Natural killer cell (primary cell): ENCODE data around the gene GLT1D1. TPM values are rescaled to one million over a fixed set of nuclear protein-coding genes. Genes with fewer than 3 reads are reported as not detected.
"Not testable (repeated sequence)": the region's sequence is repeated elsewhere in the genome, so short reads cannot be mapped to it uniquely, and the experiment has no call there.

Experiments used
- ATAC-seq, 3 donors: fragments of 150-1000 bp in 2 of 3; fragments of 200-7000 bp in 1 of 3; cut with Tn5 transposase; 1 replicate in 1 of 3; 2 replicates in 2 of 3; pipeline ENCODE4 v1.10.0; 2021; ENCODE audit warnings: mild to moderate bottlenecking in 2 of 3, moderate library complexity in 2 of 3
- DNase-seq, 2 donors: peaks; one replicate each; pipeline versions ENCODE4 v3.0.0 to v3.0.0-alpha.2; 2013 to 2021; ENCODE audit warnings: mixed read lengths in 1 of 2
- H3K27ac ChIP-seq: one replicate; pipeline ENCODE4 v1.5.1; 2013; ENCODE audit warnings: mild to moderate bottlenecking, low read length
- H3K27me3 ChIP-seq: one replicate; pipeline ENCODE4 v1.6.1; 2013; ENCODE audit warnings: low read length; ENCODE audit not compliant: control insufficient read depth, insufficient read depth
- H3K36me3 ChIP-seq: one replicate; pipeline ENCODE4 v1.6.1; 2013; ENCODE audit warnings: low read length; ENCODE audit not compliant: control insufficient read depth, insufficient read depth
- H3K4me1 ChIP-seq: one replicate; pipeline ENCODE4 v1.6.1; 2013; ENCODE audit warnings: low read length; ENCODE audit not compliant: control insufficient read depth, insufficient read depth
- H3K4me3 ChIP-seq: one replicate; pipeline ENCODE4 v1.5.1; 2013; ENCODE audit warnings: low read length
- H3K9me3 ChIP-seq: one replicate; pipeline ENCODE4 v1.6.1; 2013; ENCODE audit warnings: low read length; ENCODE audit not compliant: control insufficient read depth, insufficient read depth
- H3K27ac Mint-ChIP-seq, 2 donors: one replicate each; pipeline ENCODE4 v1.8.0; 2022; ENCODE audit warnings: mild to moderate bottlenecking in 2 of 2, mixed read lengths in 2 of 2, moderate library complexity in 1 of 2
- H3K27me3 Mint-ChIP-seq, 2 donors: one replicate each; pipeline ENCODE4 v1.8.0; 2022; ENCODE audit warnings: low read depth in 2 of 2, mixed read lengths in 2 of 2
- H3K36me3 Mint-ChIP-seq: one replicate; pipeline ENCODE4 v1.8.0; 2022; ENCODE audit warnings: mixed read lengths
- H3K4me1 Mint-ChIP-seq, 2 donors: one replicate each; pipeline ENCODE4 v1.8.0; 2022; ENCODE audit warnings: mixed read lengths in 2 of 2
- H3K4me3 Mint-ChIP-seq: one replicate; pipeline ENCODE4 v1.8.0; 2022; ENCODE audit warnings: mild to moderate bottlenecking, moderate library complexity, mixed read lengths
- H3K9me3 Mint-ChIP-seq, 2 donors: one replicate each; pipeline ENCODE4 v1.8.0; 2022; ENCODE audit warnings: mixed read lengths in 2 of 2
- WGBS: methylation state at CpG from one replicate; pipeline ENCODE4 v1.1.7; 2013; ENCODE audit warnings: missing lambda C conversion rate; ENCODE audit not compliant: insufficient coverage; 5-methylcytosine and 5-hydroxymethylcytosine counted together
- intact Hi-C: fragments of 100-400 bp; cut with micrococcal nuclease; formaldehyde crosslinking; loops from one replicate; pipeline ENCODE4 v1.14.2; 2022
- total RNA-seq, 4 donors: library from RNA; stranded (reverse); fragments of 120-200 nt in 1 of 4; gene quantifications; one replicate each; pipeline versions ENCODE4 v1.2.3 to v1.2.4, GENCODE V29; 2013 to 2022
- TF ChIP-seq, protein P1 (sequence below): fragments of 200-600 bp; IDR thresholded peaks from one replicate; pipeline ENCODE4 v1.8.0; 2022; ENCODE audit warnings: antibody characterized with exemption

Gene GLT1D1
- total RNA-seq, 3 donors from 2014 or later (not counting 1 experiment from before 2014, with no cell fraction given) = 0.33 to 3.2 (median 2.6) TPM

DNA sequence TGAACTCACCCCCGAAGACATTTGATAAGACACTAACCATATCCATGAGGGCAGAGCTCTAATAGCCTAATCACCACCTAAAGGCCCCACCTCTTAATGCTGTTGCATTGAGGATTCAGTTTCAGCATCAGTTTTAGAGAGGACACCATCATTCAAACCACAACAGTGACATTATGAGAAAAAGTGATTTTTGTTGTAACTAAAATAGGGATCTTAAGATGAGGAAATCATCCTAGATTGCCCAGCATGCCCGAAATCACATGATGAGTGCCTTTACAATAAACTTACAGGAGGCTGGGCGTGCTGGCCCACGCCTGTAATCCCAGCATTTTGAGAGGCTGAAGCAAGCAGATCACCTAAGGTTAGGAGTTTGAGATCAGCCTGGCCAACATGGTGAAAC is 9.7 kb upstream of the GLT1D1 start:
- Histone ChIP-seq H3K27me3 (no peaks in the 10 kb centered on the region), H3K9me3 (no peaks in the 10 kb centered on the region), H3K4me3 (no peak overlapping the region), H3K27ac (no peak overlapping the region), H3K36me3 (no peaks in the 10 kb centered on the region), H3K4me1 (peaks cover 11% of the 10 kb centered on the region)
- WGBS = 90% methylated on average over 4 of the region's 4 CpGs
- Mint-ChIP-seq H3K27me3 (peaks cover 0 to 4% of the 10 kb centered on the region in 2 donors), H3K4me1 (peaks cover 10 to 15% of the 10 kb centered on the region in 2 donors), H3K27ac (peak overlapping the region in 1 of 2 donors; percentile 9), H3K9me3 (no peaks in the 10 kb centered on the region), H3K4me3 (no peak overlapping the region), H3K36me3 (no peaks in the 10 kb centered on the region)
- ATAC-seq = no peak
- TF ChIP-seq, protein P1, sequence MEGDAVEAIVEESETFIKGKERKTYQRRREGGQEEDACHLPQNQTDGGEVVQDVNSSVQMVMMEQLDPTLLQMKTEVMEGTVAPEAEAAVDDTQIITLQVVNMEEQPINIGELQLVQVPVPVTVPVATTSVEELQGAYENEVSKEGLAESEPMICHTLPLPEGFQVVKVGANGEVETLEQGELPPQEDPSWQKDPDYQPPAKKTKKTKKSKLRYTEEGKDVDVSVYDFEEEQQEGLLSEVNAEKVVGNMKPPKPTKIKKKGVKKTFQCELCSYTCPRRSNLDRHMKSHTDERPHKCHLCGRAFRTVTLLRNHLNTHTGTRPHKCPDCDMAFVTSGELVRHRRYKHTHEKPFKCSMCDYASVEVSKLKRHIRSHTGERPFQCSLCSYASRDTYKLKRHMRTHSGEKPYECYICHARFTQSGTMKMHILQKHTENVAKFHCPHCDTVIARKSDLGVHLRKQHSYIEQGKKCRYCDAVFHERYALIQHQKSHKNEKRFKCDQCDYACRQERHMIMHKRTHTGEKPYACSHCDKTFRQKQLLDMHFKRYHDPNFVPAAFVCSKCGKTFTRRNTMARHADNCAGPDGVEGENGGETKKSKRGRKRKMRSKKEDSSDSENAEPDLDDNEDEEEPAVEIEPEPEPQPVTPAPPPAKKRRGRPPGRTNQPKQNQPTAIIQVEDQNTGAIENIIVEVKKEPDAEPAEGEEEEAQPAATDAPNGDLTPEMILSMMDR = no peak
- no peak for DNase-seq
- intact Hi-C loops = no loop called here

DNA sequence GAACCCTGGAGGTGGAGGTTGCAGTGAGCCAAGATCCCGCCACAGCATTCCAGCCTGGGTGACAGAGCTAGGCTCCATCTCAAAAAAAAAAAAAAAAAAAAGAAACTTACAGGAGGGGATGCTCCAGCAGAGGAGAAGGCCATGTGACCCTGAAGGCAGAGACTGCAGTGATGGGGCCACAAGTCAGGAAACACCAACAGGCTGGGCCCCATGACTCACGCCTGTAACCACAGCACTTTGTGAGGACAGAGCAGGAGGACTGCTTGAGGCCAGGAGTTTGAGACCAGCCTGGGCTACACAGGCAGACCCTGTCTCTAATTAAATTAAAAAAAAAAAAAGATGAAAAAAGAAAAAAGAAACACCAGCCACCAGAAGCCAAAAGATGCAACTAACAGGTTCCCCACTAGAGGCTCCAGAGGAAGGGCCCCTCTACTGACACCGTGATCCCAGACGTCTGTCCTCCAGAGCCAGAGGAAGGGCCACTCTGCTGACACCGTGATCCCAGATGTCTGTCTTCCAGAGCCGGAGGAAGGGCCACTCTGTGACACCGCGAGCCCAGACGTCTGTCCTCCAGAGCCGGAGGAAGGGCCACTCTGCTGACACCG is 9.1 kb upstream of the GLT1D1 start:
- peak; percentile 52 to 85 (median 84) for ATAC-seq
- H3K4me1 ChIP-seq = peaks cover 11% of the 10 kb centered on the region
- H3K27me3 ChIP-seq = no peaks in the 10 kb centered on the region
- DNase-seq = no peak
- H3K9me3 ChIP-seq = no peaks in the 10 kb centered on the region
- no peak overlapping the region for H3K27ac ChIP-seq
- Mint-ChIP-seq H3K9me3 (no peaks in the 10 kb centered on the region), H3K4me1 (peaks cover 10 to 15% of the 10 kb centered on the region in 2 donors), H3K36me3 (no peaks in the 10 kb centered on the region), H3K27ac (peak overlapping the region; percentile 9 to 41), H3K27me3 (peaks cover 0 to 4% of the 10 kb centered on the region in 2 donors), H3K4me3 (no peak overlapping the region)
- intact Hi-C loops = no loop called here
- WGBS = 68% methylated on average over 11 of the region's 11 CpGs
- TF ChIP-seq, protein P1 = no peak
- H3K4me3 ChIP-seq = no peak overlapping the region
- H3K36me3 ChIP-seq = no peaks in the 10 kb centered on the region

DNA sequence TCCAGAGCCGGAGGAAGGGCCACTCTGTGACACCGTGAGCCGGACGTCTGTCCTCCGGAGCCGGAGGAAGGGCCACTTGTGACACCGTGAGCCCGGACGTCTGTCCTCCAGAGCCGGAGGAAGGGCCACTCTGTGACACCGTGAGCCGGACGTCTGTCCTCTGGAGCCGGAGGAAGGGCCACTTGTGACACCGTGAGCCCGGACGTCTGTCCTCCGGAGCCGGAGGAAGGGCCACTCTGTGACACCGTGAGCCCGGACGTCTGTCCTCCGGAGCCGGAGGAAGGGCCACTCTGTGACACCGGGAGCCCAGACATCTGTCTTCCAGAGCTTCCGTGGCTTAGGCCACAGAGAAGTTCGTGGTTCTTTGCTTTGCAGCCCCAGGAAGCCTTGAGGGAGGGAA is 6.6 kb upstream of the GLT1D1 start:
- H3K4me1 ChIP-seq, H3K36me3 ChIP-seq, H3K27ac Mint-ChIP-seq, DNase-seq, H3K27me3 ChIP-seq, H3K9me3 ChIP-seq, H3K4me3 ChIP-seq, H3K27me3 Mint-ChIP-seq, H3K9me3 Mint-ChIP-seq, H3K4me1 Mint-ChIP-seq, ATAC-seq, intact Hi-C loops, H3K4me3 Mint-ChIP-seq, H3K27ac ChIP-seq, H3K36me3 Mint-ChIP-seq: not testable (repeated sequence)
- 94% methylated on average over 27 of the region's 27 CpGs for WGBS

DNA sequence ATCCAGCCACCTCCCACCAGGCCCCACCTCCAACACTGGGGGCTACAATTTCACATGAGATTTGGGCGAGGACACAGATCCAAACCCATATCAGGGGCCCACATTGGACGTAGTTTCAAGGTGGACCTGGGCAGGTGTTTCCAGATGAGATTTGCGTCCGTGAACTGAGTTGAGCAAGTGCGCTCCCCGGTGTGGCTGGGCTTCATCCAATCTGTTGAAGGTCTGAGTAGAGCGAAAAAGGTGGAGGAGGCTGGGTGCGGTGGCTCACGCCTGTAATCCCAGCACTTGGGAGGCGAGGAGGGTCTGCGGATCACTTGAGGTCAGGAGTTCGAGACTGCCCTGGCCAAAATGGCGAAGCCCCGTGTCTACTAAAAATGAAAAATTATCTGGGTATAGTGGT is 4.9 kb upstream of the GLT1D1 start:
- Histone ChIP-seq H3K4me3 (no peak overlapping the region), H3K27me3 (peaks cover 5% of the 10 kb centered on the region), H3K27ac (no peak overlapping the region), H3K9me3 (no peaks in the 10 kb centered on the region), H3K4me1 (peaks cover 8% of the 10 kb centered on the region), H3K36me3 (no peaks in the 10 kb centered on the region)
- Mint-ChIP-seq H3K4me3 (no peak overlapping the region), H3K9me3 (no peaks in the 10 kb centered on the region), H3K36me3 (no peaks in the 10 kb centered on the region), H3K4me1 (peaks cover 0 to 3% of the 10 kb centered on the region in 2 donors), H3K27ac (no peak overlapping the region), H3K27me3 (no peaks in the 10 kb centered on the region)
- WGBS = 97% methylated on average over 14 of the region's 14 CpGs
- ATAC-seq (no peak), DNase-seq (no peak)
- TF ChIP-seq, protein P1 = no peak
- intact Hi-C loops = no loop called here

DNA sequence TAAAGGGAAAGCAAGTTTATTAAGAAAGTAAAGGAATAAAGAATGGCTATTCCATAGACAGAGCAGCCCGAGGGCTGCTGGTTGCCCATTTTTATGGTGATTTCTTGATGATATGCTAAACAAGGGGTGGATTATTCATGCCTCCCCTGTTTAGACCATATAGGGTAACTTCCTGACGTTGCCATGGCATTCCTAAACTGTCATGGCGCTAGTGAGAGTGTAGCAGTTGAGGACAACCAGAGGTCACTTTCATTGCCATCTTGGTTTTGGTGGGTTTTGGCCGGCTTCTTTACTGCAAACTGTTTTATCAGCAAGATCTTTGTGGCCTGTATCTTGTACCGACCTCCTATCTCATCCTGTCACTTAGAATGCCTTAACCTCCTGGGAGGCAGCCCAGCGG is 3.5 kb upstream of the GLT1D1 start:
- H3K36me3 ChIP-seq, H3K4me3 ChIP-seq, H3K27me3 Mint-ChIP-seq, H3K9me3 Mint-ChIP-seq, H3K27ac ChIP-seq, DNase-seq, H3K4me1 Mint-ChIP-seq, H3K36me3 Mint-ChIP-seq, H3K4me3 Mint-ChIP-seq, H3K27ac Mint-ChIP-seq, H3K9me3 ChIP-seq, intact Hi-C loops, H3K4me1 ChIP-seq, ATAC-seq: not testable (repeated sequence)
- WGBS = 66% methylated on average over 6 of the region's 6 CpGs
- H3K27me3 ChIP-seq = peaks cover 11% of the 10 kb centered on the region
